Testis (tissue), 3 donors: ENCODE measurements around the gene ARHGEF28. TPM values are rescaled to one million over a fixed set of nuclear protein-coding genes. Genes with fewer than 3 reads are reported as not detected.
A peak's percentile ranks its signal among the peaks of the same experiment; 100 is the strongest.

Source experiments
- DNase-seq: peaks from one replicate; pipeline ENCODE4 v3.0.0-alpha.2; 2019
- H3K27ac ChIP-seq, 2 donors: fragments of 200-600 bp; sonication (generic); one replicate each; pipeline ENCODE4 v1.5.1; 2019
- H3K27me3 ChIP-seq: fragments of 200-600 bp; sonication (generic); one replicate; pipeline ENCODE4 v1.5.1; 2019
- H3K36me3 ChIP-seq: fragments of 200-600 bp; sonication (generic); one replicate; pipeline ENCODE4 v1.5.1; 2017; ENCODE audit warnings: low read depth; ENCODE audit errors: missing control alignments
- H3K4me1 ChIP-seq: fragments of 200-600 bp; sonication (generic); one replicate; pipeline ENCODE4 v1.5.1; 2019
- H3K4me3 ChIP-seq, 2 donors: fragments of 200-600 bp; sonication (generic); one replicate each; pipeline ENCODE4 v1.5.1; 2017 to 2019
- H3K9me3 ChIP-seq: fragments of 200-600 bp; sonication (generic); one replicate; pipeline ENCODE4 v1.5.1; 2017
- CTCF ChIP-seq, 3 experiments: fragments of 450-650 bp in 2 of 3; fragments of 200-600 bp in 1 of 3; sonication (generic) in 1 of 3; IDR thresholded peaks; one replicate each; pipeline ENCODE4 v1.5.1; 2016 to 2019; ENCODE audit warnings: antibody characterized with exemption in 3 of 3, mild to moderate bottlenecking in 2 of 3, moderate library complexity in 1 of 3
- POLR2A ChIP-seq: fragments of 450-650 bp; IDR thresholded peaks from one replicate; pipeline ENCODE4 v1.6.1; 2017; ENCODE audit warnings: antibody characterized with exemption, mild to moderate bottlenecking, moderate library complexity
- WGBS, 2 donors: methylation state at CpG; one replicate each; pipeline ENCODE4 v1.1.5; 2018; 5-methylcytosine and 5-hydroxymethylcytosine counted together
- intact Hi-C: fragments of 100-400 bp; cut with DNase I; formaldehyde crosslinking; loops from one replicate; pipeline ENCODE4 v1.15.1; 2023; ENCODE audit warnings: low total_unique reads
- polyA plus RNA-seq: library from polyadenylated mRNA; stranded (reverse); fragments of 350-450 nt; fragmentation: Illumina TruSeq; extraction: RNeasy Lipid Tissue Mini Kit (QIAGEN cat#74804); gene quantifications from one replicate; pipeline ENCODE4 v1.2.3, GENCODE V29; 2014; ENCODE audit warnings: low read depth, low replicate concordance; ENCODE audit not compliant: insufficient read depth
- total RNA-seq, 2 donors: library from RNA; depleted of rRNA; stranded (reverse); fragments of >200 nt; gene quantifications; one replicate each; pipeline ENCODE4 v1.2.3, GENCODE V29; 2016

Gene ARHGEF28
- total and polyA plus RNA-seq, 3 donors from 2014 or later: 3.9 to 8.7 (median 8.0) TPM

DNA sequence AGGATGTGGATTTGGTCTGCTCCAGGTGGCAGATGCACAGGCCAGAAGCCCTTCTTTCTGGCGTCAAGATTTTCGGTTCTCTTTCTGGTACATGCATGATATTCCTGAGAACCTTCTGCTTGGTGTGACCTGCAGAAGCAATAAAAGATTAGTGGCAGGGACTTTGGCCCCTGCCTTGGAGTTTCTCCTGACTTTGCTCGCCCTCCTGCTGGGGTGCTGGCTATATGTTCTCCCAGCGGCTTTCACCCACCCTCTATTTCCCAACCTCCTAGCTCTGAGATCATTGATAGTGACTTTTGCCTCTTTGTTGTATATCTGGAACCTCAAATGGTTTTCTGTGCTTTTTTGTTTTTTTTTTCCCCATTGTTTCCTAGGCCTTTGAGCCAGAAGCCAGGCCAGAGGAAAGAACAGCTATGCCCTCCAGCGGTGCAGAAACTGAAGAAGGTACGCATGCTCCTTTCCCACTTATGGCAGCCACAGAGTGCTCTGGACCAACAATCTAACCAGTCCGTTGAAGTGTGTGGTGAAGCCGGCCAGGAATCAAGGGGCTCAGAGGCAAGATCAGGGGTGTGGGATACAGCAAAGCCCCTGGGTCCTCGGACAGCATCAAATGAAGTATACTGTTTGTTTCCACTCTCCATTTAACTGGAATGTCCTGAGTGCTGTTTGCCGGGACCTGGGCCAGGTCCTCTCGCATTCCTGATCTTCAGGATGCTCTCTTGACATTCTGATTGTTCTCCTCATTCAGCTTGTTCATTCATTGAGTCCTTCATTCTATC is 154.5 kb downstream of the ARHGEF28 start:
- no peaks in the 10 kb centered on the region for H3K9me3 ChIP-seq
- TF ChIP-seq POLR2A (no peak), CTCF (IDR thresholded peaks at IDR 0.05) (no peak)
- H3K36me3 ChIP-seq: no peaks in the 10 kb centered on the region
- no peaks in the 10 kb centered on the region for H3K4me1 ChIP-seq
- H3K4me3 ChIP-seq: no peak overlapping the region
- DNase-seq: no peak
- 84 to 85% methylated on average over 11 of the region's 11 CpGs for WGBS, 2 donors
- intact Hi-C loops: no loop called here
- no peaks in the 10 kb centered on the region for H3K27me3 ChIP-seq
- H3K27ac ChIP-seq: no peak overlapping the region

- Histone ChIP-seq H3K27ac (no peak overlapping the region), H3K9me3 (no peaks in the 10 kb centered on the region), H3K4me3 (no peak overlapping the region), H3K4me1 (no peaks in the 10 kb centered on the region), H3K36me3 (no peaks in the 10 kb centered on the region), H3K27me3 (no peaks in the 10 kb centered on the region)
- TF ChIP-seq POLR2A: no peak
- no peak for TF ChIP-seq CTCF (IDR thresholded peaks at IDR 0.05)
- 84 to 91% methylated on average over 6 of the region's 6 CpGs for WGBS, 2 donors
- DNase-seq: no peak
- intact Hi-C loops: no loop called here
Measured at GRCh38 chr5:73781107-73781768, 155.2 kb downstream of the ARHGEF28 start.

DNA sequence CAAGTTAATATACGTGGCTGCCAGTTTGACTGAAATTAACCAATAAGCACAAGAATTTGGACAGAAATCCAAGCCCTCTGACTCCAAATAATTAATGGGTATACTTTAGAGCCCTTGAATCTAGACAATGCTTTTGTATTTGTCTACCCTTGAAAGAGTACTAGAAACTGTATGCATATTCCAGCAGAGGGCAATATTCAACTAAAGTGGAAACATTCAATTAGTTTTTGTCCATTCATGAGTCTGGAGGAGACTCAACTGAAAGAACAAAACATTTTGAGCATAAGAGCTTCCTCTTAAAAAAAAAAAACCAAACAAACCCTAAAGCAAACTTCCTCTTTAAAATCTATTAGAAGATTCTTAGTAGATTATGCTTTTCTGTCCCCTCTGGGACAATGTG is 157.8 kb downstream of the ARHGEF28 start:
- no peaks in the 10 kb centered on the region for H3K27me3 ChIP-seq
- DNase-seq: no peak
- TF ChIP-seq CTCF (IDR thresholded peaks at IDR 0.05) (peak in 1 of 3 experiments; percentile 12), POLR2A (no peak)
- no peak overlapping the region for H3K4me3 ChIP-seq
- intact Hi-C loops: no loop called here
- H3K9me3 ChIP-seq: no peaks in the 10 kb centered on the region
- H3K4me1 ChIP-seq: no peaks in the 10 kb centered on the region
- H3K36me3 ChIP-seq: no peaks in the 10 kb centered on the region
- WGBS, 2 donors: 73 to 82% methylated on average over 1 of the region's 1 CpG
- no peak overlapping the region for H3K27ac ChIP-seq

GRCh38 chr5:73786043-73786831 is 160.2 kb downstream of the ARHGEF28 start:
- H3K4me1 ChIP-seq: no peaks in the 10 kb centered on the region
- TF ChIP-seq POLR2A: no peak
- TF ChIP-seq CTCF (IDR thresholded peaks at IDR 0.05): no peak
- DNase-seq: no peak
- no peaks in the 10 kb centered on the region for H3K36me3 ChIP-seq
- WGBS, 2 donors: 93% methylated on average over 13 of the region's 13 CpGs
- H3K9me3 ChIP-seq: no peaks in the 10 kb centered on the region
- H3K27me3 ChIP-seq: no peaks in the 10 kb centered on the region
- no peak overlapping the region for H3K27ac ChIP-seq
- intact Hi-C loops: no loop called here
- H3K4me3 ChIP-seq: no peak overlapping the region
